ENCODE results near the gene SEC62.

DNA sequence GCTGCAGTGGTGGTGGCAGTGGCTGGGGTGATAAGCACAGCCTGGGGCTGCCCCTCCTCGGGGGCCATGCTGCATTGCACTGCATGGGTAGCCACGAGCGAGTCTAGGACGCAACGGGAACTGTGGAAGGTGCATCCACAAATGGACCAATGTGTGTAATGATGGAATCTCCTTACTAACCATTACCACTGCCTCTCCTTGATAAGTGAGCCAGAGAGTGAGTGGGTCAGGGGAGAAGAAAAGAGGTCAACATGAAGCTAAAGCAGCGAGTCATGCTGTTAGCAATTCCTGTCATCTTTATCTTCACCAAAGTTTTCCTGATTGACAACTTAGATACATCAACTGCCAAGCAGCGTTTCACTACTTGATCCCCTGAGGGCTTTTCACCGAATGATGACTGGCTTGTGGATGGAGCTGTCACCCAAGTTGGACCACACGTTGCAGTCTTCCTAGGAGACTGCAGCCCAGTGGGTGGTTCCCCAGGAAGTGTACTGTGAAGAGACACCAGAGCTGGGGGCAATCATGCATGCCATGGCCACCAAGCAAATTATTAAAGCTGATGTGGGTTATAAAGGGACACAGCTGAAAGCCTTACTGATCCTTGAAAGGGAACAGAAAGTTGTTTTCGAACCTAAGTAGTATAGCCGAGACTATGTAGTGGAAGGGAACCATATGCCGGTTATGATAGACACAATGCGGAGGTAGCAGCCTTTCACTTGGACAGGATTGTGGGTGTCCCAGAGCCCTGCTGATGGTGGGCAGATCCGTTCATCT lies 34.7 kb upstream of the SEC62 start:
- TF ChIP-seq CTCF (conservative IDR thresholded peaks at IDR 0.05 in 1 of 2, IDR thresholded peaks at IDR 0.05 in 1 of 2; ENCODE audit: low read depth in 1 of 2, low read length in 2 of 2) = no peak
- TF ChIP-seq EZH2 (IDR thresholded peaks at IDR 0.05; ENCODE audit: low read length, missing control alignments) = no peak

All from fibroblast of lung (primary cell).